ENCODE results near the gene PTAR1. TPM values are rescaled to one million over a fixed set of nuclear protein-coding genes. Genes with fewer than 3 reads are reported as not detected.
"Not testable (repeated sequence)": the region's sequence is repeated elsewhere in the genome, so short reads cannot be mapped to it uniquely, and the experiment has no call there.

Gene PTAR1
- total RNA-seq, 1 experiment from 2014 or later: 45.2 TPM

DNA sequence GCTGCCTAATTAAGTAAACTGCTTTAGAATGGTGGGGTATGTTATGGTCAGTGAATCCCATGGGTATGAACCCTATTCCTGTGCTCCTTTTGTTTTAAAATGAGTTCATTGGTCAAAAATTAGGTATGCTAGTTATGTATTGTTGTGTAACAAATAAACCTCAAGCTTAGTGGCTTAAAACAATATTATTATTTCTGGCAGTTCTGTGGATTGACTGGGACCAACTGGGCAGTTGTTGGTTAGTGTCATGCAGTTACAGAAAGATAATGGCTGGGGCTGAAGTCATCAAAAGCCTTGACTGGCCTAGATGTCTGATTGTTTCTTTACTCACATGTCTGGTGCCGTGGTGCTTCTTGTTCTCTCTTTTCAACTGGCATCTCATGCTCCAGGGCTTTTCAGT is 8.9 kb upstream of the PTAR1 start:
- intact Hi-C loops (cut with micrococcal nuclease; ENCODE audit: unreplicated experiment): no loop called here
- no peak for DNase-seq
- H3K4me1 Mint-ChIP-seq (ENCODE audit: low read depth, unreplicated experiment): no peaks in the 10 kb centered on the region
- BruUV-seq (replicated peaks): no TSS peak
- no peaks in the 10 kb centered on the region for H3K9me3 Mint-ChIP-seq (ENCODE audit: low read depth, unreplicated experiment)
- H3K27ac Mint-ChIP-seq (ENCODE audit: unreplicated experiment): no peak overlapping the region
- H3K4me3 Mint-ChIP-seq (ENCODE audit: low read depth, unreplicated experiment): no peak overlapping the region
- H3K27me3 Mint-ChIP-seq (ENCODE audit: unreplicated experiment): no peaks in the 10 kb centered on the region
- no peaks in the 10 kb centered on the region for H3K36me3 Mint-ChIP-seq (ENCODE audit: insufficient read depth, unreplicated experiment)
- CTCF ChIA-PET: no interaction called here
- TF ChIP-seq, protein P1, sequence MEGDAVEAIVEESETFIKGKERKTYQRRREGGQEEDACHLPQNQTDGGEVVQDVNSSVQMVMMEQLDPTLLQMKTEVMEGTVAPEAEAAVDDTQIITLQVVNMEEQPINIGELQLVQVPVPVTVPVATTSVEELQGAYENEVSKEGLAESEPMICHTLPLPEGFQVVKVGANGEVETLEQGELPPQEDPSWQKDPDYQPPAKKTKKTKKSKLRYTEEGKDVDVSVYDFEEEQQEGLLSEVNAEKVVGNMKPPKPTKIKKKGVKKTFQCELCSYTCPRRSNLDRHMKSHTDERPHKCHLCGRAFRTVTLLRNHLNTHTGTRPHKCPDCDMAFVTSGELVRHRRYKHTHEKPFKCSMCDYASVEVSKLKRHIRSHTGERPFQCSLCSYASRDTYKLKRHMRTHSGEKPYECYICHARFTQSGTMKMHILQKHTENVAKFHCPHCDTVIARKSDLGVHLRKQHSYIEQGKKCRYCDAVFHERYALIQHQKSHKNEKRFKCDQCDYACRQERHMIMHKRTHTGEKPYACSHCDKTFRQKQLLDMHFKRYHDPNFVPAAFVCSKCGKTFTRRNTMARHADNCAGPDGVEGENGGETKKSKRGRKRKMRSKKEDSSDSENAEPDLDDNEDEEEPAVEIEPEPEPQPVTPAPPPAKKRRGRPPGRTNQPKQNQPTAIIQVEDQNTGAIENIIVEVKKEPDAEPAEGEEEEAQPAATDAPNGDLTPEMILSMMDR (IDR thresholded peaks at IDR 0.05; ENCODE audit: unreplicated experiment): no peak

DNA sequence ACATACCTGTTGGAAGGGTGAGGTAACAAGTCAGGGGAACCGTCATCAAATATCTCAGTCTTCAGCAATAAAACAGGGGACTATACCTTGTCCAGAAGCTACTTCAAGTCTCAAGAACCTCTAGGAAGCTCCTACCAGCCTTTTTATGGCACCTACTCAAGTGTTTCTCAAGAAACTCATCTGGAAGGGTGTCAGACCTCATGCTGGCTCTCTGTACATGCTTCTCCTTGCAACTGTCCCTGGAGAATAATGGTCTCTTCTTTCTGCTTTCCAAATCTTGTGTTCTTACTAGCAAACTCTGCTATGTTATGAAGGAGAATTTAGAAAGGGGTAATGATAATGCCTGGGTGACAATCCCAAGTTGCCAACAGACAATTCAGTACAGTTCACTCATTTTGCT is 8.3 kb upstream of the PTAR1 start:
- no TSS peak for BruUV-seq (replicated peaks)
- H3K4me3 Mint-ChIP-seq (ENCODE audit: low read depth, unreplicated experiment): no peak overlapping the region
- DNase-seq: no peak
- no peak overlapping the region for H3K27ac Mint-ChIP-seq (ENCODE audit: unreplicated experiment)
- TF ChIP-seq, protein P1 (IDR thresholded peaks at IDR 0.05; ENCODE audit: unreplicated experiment): no peak
- no peaks in the 10 kb centered on the region for H3K4me1 Mint-ChIP-seq (ENCODE audit: low read depth, unreplicated experiment)
- intact Hi-C loops (cut with micrococcal nuclease; ENCODE audit: unreplicated experiment): no loop called here
- H3K9me3 Mint-ChIP-seq (ENCODE audit: low read depth, unreplicated experiment): no peaks in the 10 kb centered on the region
- no peaks in the 10 kb centered on the region for H3K36me3 Mint-ChIP-seq (ENCODE audit: insufficient read depth, unreplicated experiment)
- CTCF ChIA-PET: no interaction called here
- H3K27me3 Mint-ChIP-seq (ENCODE audit: unreplicated experiment): no peaks in the 10 kb centered on the region

DNA sequence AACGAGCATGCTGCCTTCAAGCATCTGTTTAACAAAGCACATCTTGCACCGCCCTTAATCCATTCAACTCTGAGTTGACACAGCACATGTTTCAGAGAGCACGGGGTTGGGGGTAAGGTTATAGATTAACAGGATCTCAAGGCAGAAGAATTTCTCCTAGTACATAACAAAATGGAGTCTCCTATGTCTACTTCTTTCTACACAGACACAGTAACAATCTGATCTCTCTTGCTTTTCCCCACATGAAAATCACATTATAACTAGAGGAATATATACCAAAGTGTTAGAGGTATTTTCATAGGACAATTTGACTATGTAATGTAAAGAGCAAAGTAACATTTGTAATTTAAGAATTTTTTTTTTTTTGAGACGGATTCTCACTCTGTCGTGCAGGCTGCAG is 4.1 kb upstream of the PTAR1 start:
- DNase-seq; H3K4me1 Mint-ChIP-seq (ENCODE audit: low read depth, unreplicated experiment); intact Hi-C loops (cut with micrococcal nuclease; ENCODE audit: unreplicated experiment); H3K4me3 Mint-ChIP-seq (ENCODE audit: low read depth, unreplicated experiment); H3K9me3 Mint-ChIP-seq (ENCODE audit: low read depth, unreplicated experiment); H3K27ac Mint-ChIP-seq (ENCODE audit: unreplicated experiment); BruUV-seq (replicated peaks); H3K27me3 Mint-ChIP-seq (ENCODE audit: unreplicated experiment); CTCF ChIA-PET: not testable (repeated sequence)
- peaks cover 15% of the 10 kb centered on the region for H3K36me3 Mint-ChIP-seq (ENCODE audit: insufficient read depth, unreplicated experiment)

DNA sequence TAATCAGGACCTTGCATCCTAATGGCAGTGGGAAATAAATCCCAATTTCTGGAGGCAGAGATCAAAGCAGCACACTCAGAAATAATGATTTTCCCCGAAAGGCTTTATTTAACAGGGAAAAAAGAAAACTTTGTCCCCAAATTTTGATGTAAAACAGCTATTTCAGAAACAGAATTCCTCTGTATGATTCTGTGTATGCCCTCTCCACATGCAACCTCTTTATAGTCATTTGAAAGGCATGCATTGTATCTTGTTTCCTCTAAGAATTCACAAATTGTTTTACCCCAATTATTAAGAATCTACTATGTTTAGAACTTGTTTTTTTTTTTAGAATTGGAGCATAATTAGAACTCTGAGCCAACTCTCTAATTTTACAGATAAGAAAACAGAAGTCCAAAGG is 2.7 kb upstream of the PTAR1 start:
- Mint-ChIP-seq H3K9me3 (ENCODE audit: low read depth, unreplicated experiment) (no peaks in the 10 kb centered on the region), H3K27me3 (ENCODE audit: unreplicated experiment) (no peaks in the 10 kb centered on the region), H3K4me1 (ENCODE audit: low read depth, unreplicated experiment) (no peaks in the 10 kb centered on the region), H3K36me3 (ENCODE audit: insufficient read depth, unreplicated experiment) (peaks cover 22% of the 10 kb centered on the region), H3K27ac (ENCODE audit: unreplicated experiment) (peak overlapping the region; percentile 70), H3K4me3 (ENCODE audit: low read depth, unreplicated experiment) (no peak overlapping the region)
- TF ChIP-seq, protein P1 (IDR thresholded peaks at IDR 0.05; ENCODE audit: unreplicated experiment): no peak
- CTCF ChIA-PET: no interaction called here
- no TSS peak for BruUV-seq (replicated peaks)
- intact Hi-C loops (cut with micrococcal nuclease; ENCODE audit: unreplicated experiment): no loop called here
- DNase-seq: no peak

DNA sequence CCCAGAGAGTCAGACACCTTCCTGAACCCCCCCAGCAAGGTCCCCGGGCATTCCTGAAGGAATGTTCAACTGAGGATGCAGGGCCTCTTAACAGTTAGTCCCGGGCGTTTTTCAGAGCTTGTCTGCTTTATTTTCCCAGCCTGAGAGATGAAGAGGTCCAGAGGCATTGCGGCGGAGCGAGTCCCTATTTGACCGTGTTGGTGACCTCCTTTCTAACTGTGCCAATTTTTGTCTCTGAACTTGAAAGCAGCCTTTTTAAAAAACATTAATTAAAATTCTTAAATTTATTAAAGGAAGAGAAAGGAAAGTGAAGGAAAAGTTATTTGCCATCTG is 433 bp upstream of the PTAR1 start:
- Mint-ChIP-seq H3K27ac (ENCODE audit: unreplicated experiment) (no peak overlapping the region), H3K9me3 (ENCODE audit: low read depth, unreplicated experiment) (no peaks in the 10 kb centered on the region), H3K4me1 (ENCODE audit: low read depth, unreplicated experiment) (peaks cover 15% of the 10 kb centered on the region), H3K27me3 (ENCODE audit: unreplicated experiment) (no peaks in the 10 kb centered on the region), H3K36me3 (ENCODE audit: insufficient read depth, unreplicated experiment) (peaks cover 22% of the 10 kb centered on the region), H3K4me3 (ENCODE audit: low read depth, unreplicated experiment) (peak overlapping the region; percentile 85)
- intact Hi-C loops (cut with micrococcal nuclease; ENCODE audit: unreplicated experiment): no loop called here
- TSS peak; percentile 89 for BruUV-seq (replicated peaks)
- no peak for DNase-seq
- CTCF ChIA-PET: no interaction called here
- TF ChIP-seq, protein P1 (IDR thresholded peaks at IDR 0.05; ENCODE audit: unreplicated experiment): no peak

Data from Calu3 (cell line).